ENCODE results near the gene DCST2. TPM values are rescaled to one million over a fixed set of nuclear protein-coding genes. Genes with fewer than 3 reads are reported as not detected.

DCST2 gene
- total and polyA plus RNA-seq, 9 of the 15 experiments (the other 6 are each of a cell fraction or from before 2014, with no cell fraction given): 0.09 to 0.49 (median 0.11) TPM; not detected in 3

DNA sequence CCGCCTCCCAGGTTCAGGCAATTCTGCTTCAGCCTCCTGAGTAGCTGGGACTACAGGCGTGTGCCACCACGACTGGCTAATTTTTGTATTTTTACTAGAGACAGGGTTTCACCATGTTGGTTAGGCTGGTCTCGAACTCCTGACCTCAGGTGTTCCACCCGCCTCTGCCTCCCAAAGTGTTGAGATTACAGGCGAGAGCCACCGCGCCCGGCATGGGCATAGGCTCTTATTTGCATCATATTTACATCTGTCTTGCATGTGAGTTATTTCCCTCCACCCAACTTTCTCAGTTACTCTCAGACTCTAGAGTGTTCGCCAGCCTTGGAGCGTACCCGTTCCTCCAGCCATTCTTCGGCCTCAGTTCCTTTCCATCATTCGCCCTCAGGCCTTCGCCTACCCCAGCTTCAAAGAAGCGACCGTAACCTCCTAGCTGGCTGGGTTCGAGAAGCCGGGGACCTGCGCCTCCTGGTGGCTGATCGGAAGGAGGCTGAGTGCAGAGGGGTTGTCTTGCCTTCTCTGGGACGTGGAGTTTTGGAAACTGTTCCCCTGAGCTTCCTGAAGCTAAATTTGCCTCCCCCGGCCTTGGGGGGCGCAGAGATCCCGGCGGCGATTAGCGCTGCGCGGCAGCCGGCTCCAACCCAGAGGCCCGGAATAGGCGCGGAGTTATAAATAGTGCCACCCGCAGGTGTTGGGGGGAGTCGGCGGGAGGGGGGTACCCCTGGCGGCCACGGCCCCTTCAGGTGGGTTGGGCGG is 34.6 kb downstream of the DCST2 start (continued):
- TF ChIP-seq, protein P1, sequence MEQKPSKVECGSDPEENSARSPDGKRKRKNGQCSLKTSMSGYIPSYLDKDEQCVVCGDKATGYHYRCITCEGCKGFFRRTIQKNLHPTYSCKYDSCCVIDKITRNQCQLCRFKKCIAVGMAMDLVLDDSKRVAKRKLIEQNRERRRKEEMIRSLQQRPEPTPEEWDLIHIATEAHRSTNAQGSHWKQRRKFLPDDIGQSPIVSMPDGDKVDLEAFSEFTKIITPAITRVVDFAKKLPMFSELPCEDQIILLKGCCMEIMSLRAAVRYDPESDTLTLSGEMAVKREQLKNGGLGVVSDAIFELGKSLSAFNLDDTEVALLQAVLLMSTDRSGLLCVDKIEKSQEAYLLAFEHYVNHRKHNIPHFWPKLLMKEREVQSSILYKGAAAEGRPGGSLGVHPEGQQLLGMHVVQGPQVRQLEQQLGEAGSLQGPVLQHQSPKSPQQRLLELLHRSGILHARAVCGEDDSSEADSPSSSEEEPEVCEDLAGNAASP (IDR thresholded peaks at IDR 0.05): no peak
- TF ChIP-seq ZNF174 (CRISPR knock-in tag; IDR thresholded peaks at IDR 0.05): no peak
- no peak for TF ChIP-seq RNF2 (IDR thresholded peaks at IDR 0.05)
- TF ChIP-seq MEF2A (IDR thresholded peaks at IDR 0.05; ENCODE audit: control insufficient read depth, low read depth, low read length): peak; percentile 45; the same call in 1 of the 2 replicates
- TF ChIP-seq FOXK2 (conservative IDR thresholded peaks at IDR 0.05 in 1 of 2, IDR thresholded peaks at IDR 0.05 in 1 of 2; ENCODE audit: low read depth in 2 of 2): no peak
- no peak for TF ChIP-seq U2AF1 (optimal IDR thresholded peaks at IDR 0.05; ENCODE audit: low read depth, low read length)
- TF ChIP-seq, protein P2, sequence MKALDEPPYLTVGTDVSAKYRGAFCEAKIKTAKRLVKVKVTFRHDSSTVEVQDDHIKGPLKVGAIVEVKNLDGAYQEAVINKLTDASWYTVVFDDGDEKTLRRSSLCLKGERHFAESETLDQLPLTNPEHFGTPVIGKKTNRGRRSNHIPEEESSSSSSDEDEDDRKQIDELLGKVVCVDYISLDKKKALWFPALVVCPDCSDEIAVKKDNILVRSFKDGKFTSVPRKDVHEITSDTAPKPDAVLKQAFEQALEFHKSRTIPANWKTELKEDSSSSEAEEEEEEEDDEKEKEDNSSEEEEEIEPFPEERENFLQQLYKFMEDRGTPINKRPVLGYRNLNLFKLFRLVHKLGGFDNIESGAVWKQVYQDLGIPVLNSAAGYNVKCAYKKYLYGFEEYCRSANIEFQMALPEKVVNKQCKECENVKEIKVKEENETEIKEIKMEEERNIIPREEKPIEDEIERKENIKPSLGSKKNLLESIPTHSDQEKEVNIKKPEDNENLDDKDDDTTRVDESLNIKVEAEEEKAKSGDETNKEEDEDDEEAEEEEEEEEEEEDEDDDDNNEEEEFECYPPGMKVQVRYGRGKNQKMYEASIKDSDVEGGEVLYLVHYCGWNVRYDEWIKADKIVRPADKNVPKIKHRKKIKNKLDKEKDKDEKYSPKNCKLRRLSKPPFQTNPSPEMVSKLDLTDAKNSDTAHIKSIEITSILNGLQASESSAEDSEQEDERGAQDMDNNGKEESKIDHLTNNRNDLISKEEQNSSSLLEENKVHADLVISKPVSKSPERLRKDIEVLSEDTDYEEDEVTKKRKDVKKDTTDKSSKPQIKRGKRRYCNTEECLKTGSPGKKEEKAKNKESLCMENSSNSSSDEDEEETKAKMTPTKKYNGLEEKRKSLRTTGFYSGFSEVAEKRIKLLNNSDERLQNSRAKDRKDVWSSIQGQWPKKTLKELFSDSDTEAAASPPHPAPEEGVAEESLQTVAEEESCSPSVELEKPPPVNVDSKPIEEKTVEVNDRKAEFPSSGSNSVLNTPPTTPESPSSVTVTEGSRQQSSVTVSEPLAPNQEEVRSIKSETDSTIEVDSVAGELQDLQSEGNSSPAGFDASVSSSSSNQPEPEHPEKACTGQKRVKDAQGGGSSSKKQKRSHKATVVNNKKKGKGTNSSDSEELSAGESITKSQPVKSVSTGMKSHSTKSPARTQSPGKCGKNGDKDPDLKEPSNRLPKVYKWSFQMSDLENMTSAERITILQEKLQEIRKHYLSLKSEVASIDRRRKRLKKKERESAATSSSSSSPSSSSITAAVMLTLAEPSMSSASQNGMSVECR (CRISPR knock-in tag; IDR thresholded peaks at IDR 0.05): 0 out of 2 replicates have a peak, but pooled peaks have one; percentile 43
- TF ChIP-seq, protein P3, sequence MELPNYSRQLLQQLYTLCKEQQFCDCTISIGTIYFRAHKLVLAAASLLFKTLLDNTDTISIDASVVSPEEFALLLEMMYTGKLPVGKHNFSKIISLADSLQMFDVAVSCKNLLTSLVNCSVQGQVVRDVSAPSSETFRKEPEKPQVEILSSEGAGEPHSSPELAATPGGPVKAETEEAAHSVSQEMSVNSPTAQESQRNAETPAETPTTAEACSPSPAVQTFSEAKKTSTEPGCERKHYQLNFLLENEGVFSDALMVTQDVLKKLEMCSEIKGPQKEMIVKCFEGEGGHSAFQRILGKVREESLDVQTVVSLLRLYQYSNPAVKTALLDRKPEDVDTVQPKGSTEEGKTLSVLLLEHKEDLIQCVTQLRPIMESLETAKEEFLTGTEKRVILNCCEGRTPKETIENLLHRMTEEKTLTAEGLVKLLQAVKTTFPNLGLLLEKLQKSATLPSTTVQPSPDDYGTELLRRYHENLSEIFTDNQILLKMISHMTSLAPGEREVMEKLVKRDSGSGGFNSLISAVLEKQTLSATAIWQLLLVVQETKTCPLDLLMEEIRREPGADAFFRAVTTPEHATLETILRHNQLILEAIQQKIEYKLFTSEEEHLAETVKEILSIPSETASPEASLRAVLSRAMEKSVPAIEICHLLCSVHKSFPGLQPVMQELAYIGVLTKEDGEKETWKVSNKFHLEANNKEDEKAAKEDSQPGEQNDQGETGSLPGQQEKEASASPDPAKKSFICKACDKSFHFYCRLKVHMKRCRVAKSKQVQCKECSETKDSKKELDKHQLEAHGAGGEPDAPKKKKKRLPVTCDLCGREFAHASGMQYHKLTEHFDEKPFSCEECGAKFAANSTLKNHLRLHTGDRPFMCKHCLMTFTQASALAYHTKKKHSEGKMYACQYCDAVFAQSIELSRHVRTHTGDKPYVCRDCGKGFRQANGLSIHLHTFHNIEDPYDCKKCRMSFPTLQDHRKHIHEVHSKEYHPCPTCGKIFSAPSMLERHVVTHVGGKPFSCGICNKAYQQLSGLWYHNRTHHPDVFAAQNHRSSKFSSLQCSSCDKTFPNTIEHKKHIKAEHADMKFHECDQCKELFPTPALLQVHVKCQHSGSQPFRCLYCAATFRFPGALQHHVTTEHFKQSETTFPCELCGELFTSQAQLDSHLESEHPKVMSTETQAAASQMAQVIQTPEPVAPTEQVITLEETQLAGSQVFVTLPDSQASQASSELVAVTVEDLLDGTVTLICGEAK (IDR thresholded peaks at IDR 0.05): peak; percentile 57
- TF ChIP-seq, protein P3 (CRISPR knock-in tag; IDR thresholded peaks at IDR 0.05): no peak
- peak; percentile 50 to 55; a peak in 3 of 4 replicates for TF ChIP-seq MAZ (CRISPR knock-in tag; conservative IDR thresholded peaks at IDR 0.05 in 1 of 2, IDR thresholded peaks at IDR 0.05 in 1 of 2)

Measured in K562 (cell line).